ENCODE measurements around the gene CD28. TPM values are rescaled to one million over a fixed set of nuclear protein-coding genes. Genes with fewer than 3 reads are reported as not detected.

The CD28 gene
- total and polyA plus RNA-seq, 10 of the 15 experiments (the other 5 are each of a cell fraction or from before 2014, with no cell fraction given) = 0.03 to 0.23 (median 0.04) TPM; not detected in 7

DNA sequence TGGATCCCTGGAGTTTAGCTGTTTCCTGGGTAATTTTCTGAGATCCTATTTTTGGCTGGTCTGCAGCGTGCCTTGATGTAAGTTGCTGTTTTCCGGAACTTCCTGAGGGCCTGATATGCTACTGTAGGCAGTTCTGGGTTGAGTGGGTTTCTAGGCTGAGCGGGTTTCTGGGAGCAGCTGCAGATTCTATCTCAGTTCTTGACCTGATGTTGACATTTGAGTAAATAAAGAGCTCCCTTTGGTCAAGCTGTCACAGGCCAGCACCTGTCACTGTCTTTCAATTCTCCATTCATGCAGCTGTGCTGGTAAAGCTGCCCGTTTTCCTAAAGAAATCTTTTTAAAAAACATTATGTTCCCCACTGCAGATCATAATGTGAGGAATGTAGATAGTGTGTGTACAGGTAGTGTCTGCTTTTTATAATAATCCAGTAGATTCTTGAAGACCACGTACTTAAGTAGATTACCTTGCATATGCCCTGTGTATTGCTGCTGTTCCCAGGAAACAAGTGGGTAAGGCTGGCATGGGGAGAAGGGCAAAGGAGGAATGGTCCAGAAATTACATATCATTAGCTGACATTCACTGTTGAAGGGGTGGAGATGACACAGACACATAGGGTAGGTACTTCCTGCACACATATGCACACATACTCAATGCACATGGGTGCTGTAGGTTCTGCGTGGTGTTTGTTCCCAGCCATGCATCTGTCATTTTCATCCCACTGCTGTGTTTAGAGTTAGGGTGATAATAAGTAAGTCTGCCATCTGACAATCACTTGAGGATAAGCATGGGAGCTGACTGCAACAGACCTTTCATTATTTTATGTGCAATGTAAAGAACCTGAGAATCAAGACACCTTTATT, 25.9 kb downstream of the CD28 start:
- Histone ChIP-seq H3K9ac (ENCODE audit: control insufficient read depth, insufficient read depth, low read length) (no peak overlapping the region), H3K9me3 (replicated peaks; ENCODE audit: control insufficient read depth, insufficient read depth, low read length) (no peaks in the 10 kb centered on the region), H3K36me3 (ENCODE audit: control insufficient read depth in 2 of 2, insufficient read depth in 2 of 2, low read length in 1 of 2) (no peaks in the 10 kb centered on the region), H3K4me3 (no peak overlapping the region), H3K27ac (ENCODE audit: control insufficient read depth, insufficient read depth) (no peak overlapping the region), H3K79me2 (ENCODE audit: control insufficient read depth, insufficient read depth, low read length) (no peaks in the 10 kb centered on the region), H2AFZ (ENCODE audit: control insufficient read depth, low read depth, low read length) (no peak overlapping the region), H3K27me3 (replicated peaks in 1 of 2; ENCODE audit: control insufficient read depth in 2 of 2, insufficient read depth in 2 of 2, low read length in 1 of 2) (no peaks in the 10 kb centered on the region; a peak in 1 of 4 replicates), H4K20me1 (ENCODE audit: control insufficient read depth, insufficient read depth) (no peaks in the 10 kb centered on the region), H3K4me2 (ENCODE audit: control insufficient read depth, insufficient read depth) (no peak overlapping the region), H3K4me1 (ENCODE audit: control insufficient read depth, insufficient read depth, low read length) (no peaks in the 10 kb centered on the region)
- FAIRE-seq (no peak), DNase-seq (ENCODE audit: low read depth, low spot score) (no peak), ATAC-seq (no peak)
- ChIA-PET RAD21 (ENCODE audit: unreplicated experiment) (no interaction called here), CTCF (no interaction called here), POLR2A (no interaction called here), SMC1A (ENCODE audit: uncharacterized antibody, unreplicated experiment) (interaction anchor here (1.7 kb wide), 1 partner anchor 12 kb away, joined by 6 read pairs; no protein-coding TSS in a partner anchor)
- TF ChIP-seq CREM (IDR thresholded peaks at IDR 0.05; ENCODE audit: low read depth) (no peak), CHD2 (IDR thresholded peaks at IDR 0.05; ENCODE audit: borderline replicate concordance, low read depth, low read length) (no peak), PAX8 (IDR thresholded peaks at IDR 0.05) (no peak), CEBPZ (IDR thresholded peaks at IDR 0.05; ENCODE audit: low read depth, low read length) (no peak), ZSCAN29 (IDR thresholded peaks at IDR 0.05) (no peak), KAT2A (conservative IDR thresholded peaks at IDR 0.05; ENCODE audit: control insufficient read depth, low read depth, low read length) (no peak), E2F8 (IDR thresholded peaks at IDR 0.05; ENCODE audit: low read depth, partially characterized antibody) (no peak), IKZF1 (conservative IDR thresholded peaks at IDR 0.05) (no peak), POLR2A (IDR thresholded peaks at IDR 0.05; ENCODE audit: low read depth, low read length) (no peak)
- intact Hi-C loops (cut with micrococcal nuclease; ENCODE audit: unreplicated experiment) (no loop called here), in situ Hi-C loops (cut with MboI) (no loop called here)
- 41% methylated on average over 6 of the region's 6 CpGs for WGBS (ENCODE audit: insufficient coverage, insufficient replicate concordance, low lambda C conversion rate, missing lambda C conversion rate)
- no TSS peak for BruUV-seq (replicated peaks)

Measured in GM12878 (cell line).